ENCODE results near the gene CNN2. TPM values are rescaled to one million over a fixed set of nuclear protein-coding genes. Genes with fewer than 3 reads are reported as not detected.

The CNN2 gene
- total RNA-seq, 1 experiment from 2014 or later: 97.9 TPM

DNA sequence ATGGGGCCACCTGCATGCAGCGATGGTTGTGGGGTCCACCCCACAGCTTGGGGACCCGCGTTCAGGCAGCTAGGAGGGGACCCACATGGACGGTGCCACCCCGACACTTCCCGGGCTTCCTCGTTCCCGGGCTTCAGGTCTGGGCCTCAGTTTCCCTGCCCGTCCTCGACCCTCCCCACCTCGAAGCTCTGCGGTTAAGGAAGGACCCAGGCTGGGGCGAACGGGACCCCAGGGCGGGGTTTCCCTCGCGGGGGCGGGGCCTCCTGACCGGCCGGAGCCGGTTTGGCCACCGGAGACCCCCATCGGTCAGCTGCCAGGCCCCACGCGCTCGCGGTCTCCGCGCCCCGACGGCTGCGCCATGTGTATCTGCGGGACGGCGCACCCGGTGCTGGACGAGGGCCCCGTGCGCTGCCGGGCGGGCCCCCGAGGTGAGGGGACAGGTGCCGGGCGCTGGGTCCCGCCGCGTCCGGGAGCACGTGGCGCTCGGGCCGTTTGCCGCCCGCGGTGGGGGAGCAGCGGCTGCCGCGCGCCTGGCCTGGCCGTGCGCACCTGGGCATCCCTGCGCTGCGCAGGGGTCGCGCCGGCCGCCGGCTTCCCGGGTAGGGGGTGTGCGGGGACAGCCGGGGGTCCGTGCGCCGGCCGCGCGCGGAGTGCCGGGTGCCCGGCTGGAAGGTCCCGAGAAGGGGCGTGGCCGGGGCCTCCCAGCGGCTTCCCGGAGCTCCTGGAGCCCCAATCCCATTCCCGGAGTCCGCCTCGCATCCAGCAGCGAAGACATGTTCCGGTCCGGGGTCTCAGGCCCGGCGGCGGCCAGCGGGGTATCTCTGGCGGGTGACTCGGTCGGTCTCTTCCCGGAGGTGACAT, 44.8 kb downstream of the CNN2 start:
- no peaks in the 10 kb centered on the region for H3K9me3 ChIP-seq (ENCODE audit: low read length)
- POLR2A ChIA-PET (ENCODE audit: unreplicated experiment): no interaction called here
- no peaks in the 10 kb centered on the region for H3K9me2 ChIP-seq (replicated peaks; ENCODE audit: low read length)

DNA sequence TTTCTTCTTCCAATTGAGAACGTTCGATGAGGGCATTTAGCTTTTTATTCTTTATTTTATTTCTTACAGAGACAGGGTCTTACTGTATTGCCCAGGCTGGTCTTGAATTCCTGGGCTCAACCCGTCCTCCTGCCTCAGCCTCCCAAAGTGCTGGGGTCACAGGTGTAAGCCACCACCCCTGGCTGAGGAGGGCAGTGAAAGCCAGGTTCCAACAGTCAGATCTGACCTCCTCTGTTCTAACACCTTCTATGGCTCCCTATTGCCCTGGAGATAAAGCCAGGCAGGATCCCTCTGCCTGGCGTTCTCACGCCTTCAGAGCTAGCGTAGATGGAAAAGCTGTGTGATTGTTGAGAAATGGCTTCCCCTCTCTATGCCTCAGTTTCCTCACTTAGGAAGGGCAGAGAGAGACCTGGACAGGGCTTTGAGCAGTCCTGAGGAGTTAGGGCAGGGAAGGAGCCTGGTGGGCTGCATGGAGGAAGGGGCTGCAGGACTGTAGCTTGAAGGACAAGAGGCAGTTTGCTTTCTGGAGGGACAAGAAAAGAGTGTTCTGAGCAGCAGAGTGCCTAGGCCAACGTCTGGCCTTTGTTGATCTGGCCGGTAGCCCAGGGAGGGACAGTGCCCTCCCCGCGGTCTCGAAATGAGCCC, 46.1 kb downstream of the CNN2 start:
- BruUV-seq (replicated peaks): no TSS peak
- H3K9me3 ChIP-seq (ENCODE audit: low read length): no peaks in the 10 kb centered on the region
- H3K4me1 ChIP-seq (ENCODE audit: insufficient read depth, low read length): no peaks in the 10 kb centered on the region; the same call in 1 of the 2 replicates
- DNase-seq: no peak
- intact Hi-C loops (cut with micrococcal nuclease): no loop called here
- no peaks in the 10 kb centered on the region for H3K36me3 ChIP-seq (ENCODE audit: low read depth, low read length)
- H3K9me2 ChIP-seq (replicated peaks; ENCODE audit: low read length): no peaks in the 10 kb centered on the region
- no peak overlapping the region for H3K9ac ChIP-seq (ENCODE audit: low read length)
- ChIA-PET POLR2A (ENCODE audit: unreplicated experiment) (no interaction called here), CTCF (no interaction called here)
- no peaks in the 10 kb centered on the region for H3K27me3 ChIP-seq (ENCODE audit: low read length)
- no peak overlapping the region for H2AFZ ChIP-seq (ENCODE audit: low read length)
- ATAC-seq: no peak
- no peak overlapping the region for H3K4me3 ChIP-seq (ENCODE audit: low read length)
- H3K4me2 ChIP-seq (ENCODE audit: low read length): no peak overlapping the region
- TF ChIP-seq, protein P1, sequence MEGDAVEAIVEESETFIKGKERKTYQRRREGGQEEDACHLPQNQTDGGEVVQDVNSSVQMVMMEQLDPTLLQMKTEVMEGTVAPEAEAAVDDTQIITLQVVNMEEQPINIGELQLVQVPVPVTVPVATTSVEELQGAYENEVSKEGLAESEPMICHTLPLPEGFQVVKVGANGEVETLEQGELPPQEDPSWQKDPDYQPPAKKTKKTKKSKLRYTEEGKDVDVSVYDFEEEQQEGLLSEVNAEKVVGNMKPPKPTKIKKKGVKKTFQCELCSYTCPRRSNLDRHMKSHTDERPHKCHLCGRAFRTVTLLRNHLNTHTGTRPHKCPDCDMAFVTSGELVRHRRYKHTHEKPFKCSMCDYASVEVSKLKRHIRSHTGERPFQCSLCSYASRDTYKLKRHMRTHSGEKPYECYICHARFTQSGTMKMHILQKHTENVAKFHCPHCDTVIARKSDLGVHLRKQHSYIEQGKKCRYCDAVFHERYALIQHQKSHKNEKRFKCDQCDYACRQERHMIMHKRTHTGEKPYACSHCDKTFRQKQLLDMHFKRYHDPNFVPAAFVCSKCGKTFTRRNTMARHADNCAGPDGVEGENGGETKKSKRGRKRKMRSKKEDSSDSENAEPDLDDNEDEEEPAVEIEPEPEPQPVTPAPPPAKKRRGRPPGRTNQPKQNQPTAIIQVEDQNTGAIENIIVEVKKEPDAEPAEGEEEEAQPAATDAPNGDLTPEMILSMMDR (conservative IDR thresholded peaks at IDR 0.05; ENCODE audit: low read depth, low read length): no peak
- TF ChIP-seq EZH2 (IDR thresholded peaks at IDR 0.05; ENCODE audit: low read length, unreplicated experiment): no peak
- no peak for TF ChIP-seq EZH2phosphoT487 (IDR thresholded peaks at IDR 0.05; ENCODE audit: borderline replicate concordance, low read length)
- H3K27ac ChIP-seq (ENCODE audit: low read length): no peak overlapping the region
- 0 out of 2 replicates have a peak, but pooled peaks cover 4% of the 10 kb centered on the region for H3K79me2 ChIP-seq (ENCODE audit: low read length)
- H4K20me1 ChIP-seq (ENCODE audit: low read length): no peaks in the 10 kb centered on the region
- no peaks in the 10 kb centered on the region for H3F3A ChIP-seq (ENCODE audit: low read length, unreplicated experiment)

More for the DNA sequence above, 44.8 kb downstream of the CNN2 start:
- ATAC-seq (no peak), DNase-seq (no peak)
- H3K36me3 ChIP-seq (ENCODE audit: low read depth, low read length): no peaks in the 10 kb centered on the region
- H3K4me3 ChIP-seq (ENCODE audit: low read length): no peak overlapping the region
- TF ChIP-seq EZH2 (IDR thresholded peaks at IDR 0.05; ENCODE audit: low read length, unreplicated experiment) (no peak), EZH2phosphoT487 (IDR thresholded peaks at IDR 0.05; ENCODE audit: borderline replicate concordance, low read length) (no peak)
- TF ChIP-seq, protein P1 (conservative IDR thresholded peaks at IDR 0.05; ENCODE audit: low read depth, low read length): no peak
- no TSS peak for BruUV-seq (replicated peaks)
- CTCF ChIA-PET: no interaction called here
- H3K79me2 ChIP-seq (ENCODE audit: low read length): 0 out of 2 replicates have a peak, but pooled peaks cover 4% of the 10 kb centered on the region
- no peaks in the 10 kb centered on the region for H4K20me1 ChIP-seq (ENCODE audit: low read length)
- intact Hi-C loops (cut with micrococcal nuclease): no loop called here
- H3F3A ChIP-seq (ENCODE audit: low read length, unreplicated experiment): no peaks in the 10 kb centered on the region
- H3K27ac ChIP-seq (ENCODE audit: low read length): no peak overlapping the region
- peaks cover 6% of the 10 kb centered on the region for H3K4me1 ChIP-seq (ENCODE audit: insufficient read depth, low read length)
- H3K4me2 ChIP-seq (ENCODE audit: low read length): no peak overlapping the region
- H2AFZ ChIP-seq (ENCODE audit: low read length): no peak overlapping the region
- no peak overlapping the region for H3K9ac ChIP-seq (ENCODE audit: low read length)
- H3K27me3 ChIP-seq (ENCODE audit: low read length): no peaks in the 10 kb centered on the region
